Testis (tissue), 2 donors: ENCODE measurements around the gene DHRS7B.

Experiments
- POLR2A ChIP-seq: fragments of 450-650 bp; IDR thresholded peaks from one replicate; pipeline ENCODE4 v1.6.1; 2017; ENCODE audit warnings: antibody characterized with exemption, mild to moderate bottlenecking, moderate library complexity
- TF ChIP-seq, protein P1 (sequence below), 3 experiments: fragments of 450-650 bp in 2 of 3; fragments of 200-600 bp in 1 of 3; sonication (generic) in 1 of 3; IDR thresholded peaks; one replicate each; pipeline ENCODE4 v1.5.1; 2016 to 2019; ENCODE audit warnings: antibody characterized with exemption in 3 of 3, mild to moderate bottlenecking in 2 of 3, moderate library complexity in 1 of 3

DNA sequence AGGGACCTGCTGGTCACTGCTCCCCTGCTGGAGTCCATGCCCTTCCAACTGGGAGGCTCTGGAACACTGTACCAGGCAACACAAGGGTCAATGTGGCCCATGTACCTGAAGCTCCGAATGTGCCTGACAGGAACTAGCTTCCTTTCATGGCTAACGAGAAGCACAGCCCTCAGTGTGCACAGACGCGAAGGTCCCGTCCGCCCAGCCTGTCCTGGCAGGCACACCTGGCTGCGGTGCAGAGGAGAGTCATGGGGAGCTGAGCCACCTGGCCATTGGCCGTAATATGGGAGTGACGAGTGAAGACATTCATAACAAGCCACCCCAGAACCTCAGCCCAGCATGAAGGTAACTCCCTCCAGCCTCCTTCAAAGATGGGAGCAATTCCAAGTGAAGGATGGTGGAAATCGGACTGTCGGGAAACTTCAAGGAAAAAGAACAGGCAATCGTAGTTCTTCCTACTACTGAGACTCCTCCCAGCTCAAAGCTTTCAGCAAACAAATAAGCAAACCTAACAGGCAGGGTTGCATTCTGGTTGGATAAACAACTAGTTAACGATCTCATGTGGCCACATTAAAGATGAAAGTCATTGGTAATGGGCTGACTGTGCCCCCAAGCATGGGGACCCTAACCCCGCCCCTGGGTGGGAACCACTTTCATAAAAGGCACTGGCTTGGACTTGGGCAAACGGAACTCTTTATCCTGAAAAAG is 74.0 kb downstream of the DHRS7B start:
- TF ChIP-seq, protein P1, sequence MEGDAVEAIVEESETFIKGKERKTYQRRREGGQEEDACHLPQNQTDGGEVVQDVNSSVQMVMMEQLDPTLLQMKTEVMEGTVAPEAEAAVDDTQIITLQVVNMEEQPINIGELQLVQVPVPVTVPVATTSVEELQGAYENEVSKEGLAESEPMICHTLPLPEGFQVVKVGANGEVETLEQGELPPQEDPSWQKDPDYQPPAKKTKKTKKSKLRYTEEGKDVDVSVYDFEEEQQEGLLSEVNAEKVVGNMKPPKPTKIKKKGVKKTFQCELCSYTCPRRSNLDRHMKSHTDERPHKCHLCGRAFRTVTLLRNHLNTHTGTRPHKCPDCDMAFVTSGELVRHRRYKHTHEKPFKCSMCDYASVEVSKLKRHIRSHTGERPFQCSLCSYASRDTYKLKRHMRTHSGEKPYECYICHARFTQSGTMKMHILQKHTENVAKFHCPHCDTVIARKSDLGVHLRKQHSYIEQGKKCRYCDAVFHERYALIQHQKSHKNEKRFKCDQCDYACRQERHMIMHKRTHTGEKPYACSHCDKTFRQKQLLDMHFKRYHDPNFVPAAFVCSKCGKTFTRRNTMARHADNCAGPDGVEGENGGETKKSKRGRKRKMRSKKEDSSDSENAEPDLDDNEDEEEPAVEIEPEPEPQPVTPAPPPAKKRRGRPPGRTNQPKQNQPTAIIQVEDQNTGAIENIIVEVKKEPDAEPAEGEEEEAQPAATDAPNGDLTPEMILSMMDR (IDR thresholded peaks at IDR 0.05): no peak
- no peak for TF ChIP-seq POLR2A
